Smooth muscle cell (in vitro differentiated cells): ENCODE data around the gene DECR2. TPM values are rescaled to one million over a fixed set of nuclear protein-coding genes. Genes with fewer than 3 reads are reported as not detected.

Experiments
- DNase-seq: peaks from one replicate; lab custom pipeline; 2025; ENCODE audit not compliant: unreplicated experiment; lab: John Stamatoyannopoulos, UW
- H2AFZ ChIP-seq: fragments of 200-600 bp; sonication (generic); 2 replicates; pipeline ENCODE4 v1.6.0; 2016; ENCODE audit warnings: antibody characterized with exemption, low read depth, mild to moderate bottlenecking
- H3F3A ChIP-seq: fragments of 200-600 bp; sonication (generic); 2 replicates; pipeline ENCODE4 v1.6.0; 2017; ENCODE audit warnings: antibody characterized with exemption, low read depth
- H3K27ac ChIP-seq: fragments of 200-600 bp; sonication (generic); 2 replicates; pipeline ENCODE4 v1.5.1; 2016; ENCODE audit warnings: low read depth, mild to moderate bottlenecking
- H3K27me3 ChIP-seq: fragments of 200-600 bp; sonication (generic); 2 replicates; pipeline ENCODE4 v1.6.1; 2016; ENCODE audit warnings: low read depth, mild to moderate bottlenecking
- H3K36me3 ChIP-seq: fragments of 200-600 bp; sonication (generic); 2 replicates; pipeline ENCODE4 v1.5.1; 2016; ENCODE audit warnings: low read depth
- H3K4me1 ChIP-seq: fragments of 200-600 bp; sonication (generic); 2 replicates; pipeline ENCODE4 v1.5.1; 2016; ENCODE audit warnings: low read depth
- H3K4me2 ChIP-seq: fragments of 200-600 bp; sonication (generic); 2 replicates; pipeline ENCODE4 v1.6.0; 2016; ENCODE audit warnings: mild to moderate bottlenecking
- H3K4me3 ChIP-seq: fragments of 200-600 bp; sonication (generic); 2 replicates; pipeline ENCODE4 v1.5.1; 2016; ENCODE audit warnings: mild to moderate bottlenecking
- H3K79me2 ChIP-seq: fragments of 200-600 bp; sonication (generic); 2 replicates; pipeline ENCODE4 v1.6.0; 2016; ENCODE audit warnings: low read depth, mild to moderate bottlenecking
- H3K9ac ChIP-seq: fragments of 200-600 bp; sonication (generic); 2 replicates; pipeline ENCODE4 v1.6.0; 2016; ENCODE audit warnings: low read depth
- H3K9me3 ChIP-seq: fragments of 200-600 bp; sonication (generic); replicated peaks from 2 replicates; pipeline ENCODE4 v1.5.1; 2016; ENCODE audit warnings: low read depth
- H4K20me1 ChIP-seq: fragments of 200-600 bp; sonication (generic); 2 replicates; pipeline ENCODE4 v1.6.0; 2016; ENCODE audit warnings: low read depth
- WGBS: methylation state at CpG from one replicate; pipeline ENCODE4 v1.1.7; 2016; ENCODE audit warnings: low lambda C conversion rate; 5-methylcytosine and 5-hydroxymethylcytosine counted together
- polyA plus RNA-seq: library from polyadenylated mRNA; unstranded; fragments of >200 nt; fragmentation: Nextera tagmentation; extraction: Ambion mirVana; gene quantifications from 2 replicates; pipeline ENCODE4 v1.2.1, GENCODE V29; 2016
- total RNA-seq: library from RNA; depleted of rRNA; stranded (reverse); fragments of >200 nt; gene quantifications from 2 replicates; pipeline ENCODE4 v1.2.3, GENCODE V29; 2014
- TF ChIP-seq, protein P1 (sequence below): fragments of 200-600 bp; sonication (generic); IDR thresholded peaks from 2 replicates; pipeline ENCODE4 v1.5.1; 2017; ENCODE audit warnings: borderline replicate concordance, mild to moderate bottlenecking, antibody characterized with exemption; ENCODE audit not compliant: insufficient read depth, poor library complexity, severe bottlenecking

Gene DECR2
- total and polyA plus RNA-seq, 2 experiments from 2014 or later = 15.4 to 18.2 TPM

DNA sequence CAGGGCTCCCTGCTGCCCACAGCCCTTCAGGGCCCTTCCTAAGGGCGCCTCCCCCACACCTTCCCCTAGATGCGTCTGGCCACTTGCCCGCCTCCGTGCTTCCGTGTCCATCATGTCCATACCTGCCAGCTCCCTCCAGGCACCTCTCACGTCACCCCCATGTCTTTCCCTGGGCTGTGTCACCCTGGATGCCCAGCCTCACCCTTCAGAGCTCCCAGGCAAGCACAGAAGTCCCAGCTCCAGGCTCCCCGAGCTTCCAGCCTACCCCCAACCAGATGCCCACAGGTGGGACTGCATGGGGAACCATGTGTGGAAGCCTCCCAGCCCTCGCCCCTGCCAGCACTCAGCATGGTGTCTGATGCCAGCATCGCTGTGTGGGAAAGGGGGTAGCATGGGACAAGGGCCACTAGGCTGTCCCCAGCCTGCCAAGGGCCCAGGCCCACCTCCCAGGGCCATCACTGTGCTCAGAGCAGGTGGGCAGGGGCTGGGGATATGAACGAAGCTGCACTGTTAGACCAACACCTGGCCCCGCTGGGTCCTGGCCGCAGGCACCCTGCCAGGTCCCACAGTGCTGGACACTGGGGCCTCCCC is 47.3 kb upstream of the DECR2 start:
- Histone ChIP-seq H3K4me1 (peaks cover 7% of the 10 kb centered on the region), H3K4me3 (no peak overlapping the region), H4K20me1 (peaks cover 25% of the 10 kb centered on the region), H3F3A (no peaks in the 10 kb centered on the region), H3K9ac (no peak overlapping the region), H3K9me3 (no peaks in the 10 kb centered on the region), H3K36me3 (no peaks in the 10 kb centered on the region), H3K27me3 (no peaks in the 10 kb centered on the region), H3K27ac (no peak overlapping the region), H2AFZ (no peak overlapping the region), H3K4me2 (no peak overlapping the region), H3K79me2 (peaks cover 24% of the 10 kb centered on the region)
- WGBS = 94% methylated on average over 12 of the region's 12 CpGs
- no peak for DNase-seq
- TF ChIP-seq, protein P1, sequence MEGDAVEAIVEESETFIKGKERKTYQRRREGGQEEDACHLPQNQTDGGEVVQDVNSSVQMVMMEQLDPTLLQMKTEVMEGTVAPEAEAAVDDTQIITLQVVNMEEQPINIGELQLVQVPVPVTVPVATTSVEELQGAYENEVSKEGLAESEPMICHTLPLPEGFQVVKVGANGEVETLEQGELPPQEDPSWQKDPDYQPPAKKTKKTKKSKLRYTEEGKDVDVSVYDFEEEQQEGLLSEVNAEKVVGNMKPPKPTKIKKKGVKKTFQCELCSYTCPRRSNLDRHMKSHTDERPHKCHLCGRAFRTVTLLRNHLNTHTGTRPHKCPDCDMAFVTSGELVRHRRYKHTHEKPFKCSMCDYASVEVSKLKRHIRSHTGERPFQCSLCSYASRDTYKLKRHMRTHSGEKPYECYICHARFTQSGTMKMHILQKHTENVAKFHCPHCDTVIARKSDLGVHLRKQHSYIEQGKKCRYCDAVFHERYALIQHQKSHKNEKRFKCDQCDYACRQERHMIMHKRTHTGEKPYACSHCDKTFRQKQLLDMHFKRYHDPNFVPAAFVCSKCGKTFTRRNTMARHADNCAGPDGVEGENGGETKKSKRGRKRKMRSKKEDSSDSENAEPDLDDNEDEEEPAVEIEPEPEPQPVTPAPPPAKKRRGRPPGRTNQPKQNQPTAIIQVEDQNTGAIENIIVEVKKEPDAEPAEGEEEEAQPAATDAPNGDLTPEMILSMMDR = no peak

DNA sequence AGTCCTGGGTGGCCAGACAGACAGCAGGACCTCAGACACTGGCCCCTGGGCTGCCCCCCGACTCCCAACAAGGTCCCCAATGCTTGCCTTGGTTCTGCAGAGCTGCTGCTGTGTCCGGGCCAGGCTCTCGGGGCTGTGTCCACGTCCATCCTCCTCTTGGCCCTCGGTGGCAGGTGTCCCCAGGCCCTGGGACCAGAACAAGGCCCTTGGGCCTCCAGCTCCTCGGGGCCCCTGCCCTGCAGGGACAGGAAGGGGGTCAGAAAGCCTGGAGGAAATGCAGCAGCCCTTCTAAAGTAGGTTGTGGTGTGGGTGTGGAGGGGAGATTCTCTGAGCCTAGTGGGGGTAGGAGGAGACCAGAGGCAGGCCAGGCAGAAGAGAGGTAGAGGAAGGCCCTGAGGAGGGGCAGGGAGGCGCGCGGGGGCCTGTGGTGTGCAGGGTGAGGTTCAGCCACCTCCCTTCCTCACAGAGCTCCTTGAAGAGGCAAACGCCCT is 46.7 kb upstream of the DECR2 start:
- H4K20me1 ChIP-seq = peaks cover 19% of the 10 kb centered on the region
- H3K36me3 ChIP-seq = no peaks in the 10 kb centered on the region
- DNase-seq = no peak
- no peak overlapping the region for H2AFZ ChIP-seq
- H3K4me2 ChIP-seq = no peak overlapping the region
- H3K79me2 ChIP-seq = peaks cover 18% of the 10 kb centered on the region
- H3K9me3 ChIP-seq = no peaks in the 10 kb centered on the region
- peaks cover 7% of the 10 kb centered on the region for H3K4me1 ChIP-seq
- no peaks in the 10 kb centered on the region for H3K27me3 ChIP-seq
- no peak overlapping the region for H3K4me3 ChIP-seq
- 84% methylated on average over 10 of the region's 10 CpGs for WGBS
- TF ChIP-seq, protein P1 = no peak
- H3F3A ChIP-seq = no peaks in the 10 kb centered on the region
- H3K27ac ChIP-seq = no peak overlapping the region
- H3K9ac ChIP-seq = no peak overlapping the region

DNA sequence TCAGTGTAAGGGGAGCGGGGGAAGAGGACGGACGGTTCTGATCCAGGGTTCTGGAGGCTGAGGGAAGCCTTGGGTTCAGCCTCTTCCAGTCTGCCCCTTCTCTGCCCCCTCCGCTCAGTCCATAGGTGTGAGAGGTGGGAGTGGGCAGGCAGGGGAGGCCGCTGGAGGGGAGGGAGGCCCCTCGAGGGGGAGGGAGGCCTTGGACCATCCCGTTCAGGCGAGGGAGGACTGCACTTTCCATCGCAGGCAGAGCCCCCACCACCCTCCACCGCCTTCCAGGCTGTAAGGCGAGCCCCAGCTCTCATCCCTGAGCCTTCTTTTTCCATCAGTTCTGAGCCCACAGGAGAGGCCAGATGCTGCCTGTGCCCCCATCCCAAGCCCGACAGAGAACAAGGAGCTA is 44.9 kb upstream of the DECR2 start:
- 84% methylated on average over 10 of the region's 12 CpGs for WGBS
- Histone ChIP-seq H3K27ac (no peak overlapping the region), H3K9me3 (no peaks in the 10 kb centered on the region)

More for the DNA sequence above, 44.9 kb upstream of the DECR2 start:
- H3K36me3 ChIP-seq = no peaks in the 10 kb centered on the region
- H3K4me2 ChIP-seq = no peak overlapping the region
- DNase-seq = no peak
- H3F3A ChIP-seq = no peaks in the 10 kb centered on the region
- no peak overlapping the region for H3K4me3 ChIP-seq
- peaks cover under 1% of the 10 kb centered on the region for H3K4me1 ChIP-seq
- no peak overlapping the region for H3K9ac ChIP-seq
- H3K79me2 ChIP-seq = peaks cover under 1% of the 10 kb centered on the region
- TF ChIP-seq, protein P1 = no peak
- no peaks in the 10 kb centered on the region for H3K27me3 ChIP-seq
- H2AFZ ChIP-seq = no peak overlapping the region
- H4K20me1 ChIP-seq = peaks cover 1% of the 10 kb centered on the region
